Measurements from ENCODE around the gene CYYR1. TPM values are rescaled to one million over a fixed set of nuclear protein-coding genes. Genes with fewer than 3 reads are reported as not detected.

CYYR1 gene
- total RNA-seq, 2 experiments from 2014 or later, result not detected

GRCh38 chr21:26501495-26502021 is 71.5 kb downstream of the CYYR1 start:
- ChIA-PET POLR2A (no interaction called here), CTCF (ENCODE audit: unreplicated experiment) (no interaction called here)
- Histone ChIP-seq H3K79me2 (ENCODE audit: insufficient read depth, low read depth, low read length) (no peaks in the 10 kb centered on the region), H3K9me3 (ENCODE audit: low read length) (0 out of 2 replicates have a peak, but pooled peaks cover 4% of the 10 kb centered on the region), H3K4me3 (ENCODE audit: low read depth, low read length, poor library complexity, severe bottlenecking) (no peak overlapping the region), H2AFZ (ENCODE audit: low read length) (no peak overlapping the region), H3K27ac (ENCODE audit: low read depth, low read length, poor library complexity, severe bottlenecking) (no peak overlapping the region), H3K9me2 (ENCODE audit: insufficient read depth, low read length) (no peaks in the 10 kb centered on the region), H3K4me2 (ENCODE audit: low read length) (no peak overlapping the region), H3K4me1 (ENCODE audit: insufficient read depth, low read length, poor library complexity, severe bottlenecking) (no peaks in the 10 kb centered on the region), H4K20me1 (ENCODE audit: insufficient read depth, low read length) (no peaks in the 10 kb centered on the region), H3K36me3 (ENCODE audit: insufficient read depth, low read length) (no peaks in the 10 kb centered on the region)
- DNase-seq (ENCODE audit: low spot score), result no peak
- intact Hi-C loops (cut with micrococcal nuclease; ENCODE audit: unreplicated experiment), result no loop called here
- TF ChIP-seq EZH2phosphoT487 (IDR thresholded peaks at IDR 0.05; ENCODE audit: borderline replicate concordance, low read depth, low read length), result no peak
- TF ChIP-seq, protein P1, sequence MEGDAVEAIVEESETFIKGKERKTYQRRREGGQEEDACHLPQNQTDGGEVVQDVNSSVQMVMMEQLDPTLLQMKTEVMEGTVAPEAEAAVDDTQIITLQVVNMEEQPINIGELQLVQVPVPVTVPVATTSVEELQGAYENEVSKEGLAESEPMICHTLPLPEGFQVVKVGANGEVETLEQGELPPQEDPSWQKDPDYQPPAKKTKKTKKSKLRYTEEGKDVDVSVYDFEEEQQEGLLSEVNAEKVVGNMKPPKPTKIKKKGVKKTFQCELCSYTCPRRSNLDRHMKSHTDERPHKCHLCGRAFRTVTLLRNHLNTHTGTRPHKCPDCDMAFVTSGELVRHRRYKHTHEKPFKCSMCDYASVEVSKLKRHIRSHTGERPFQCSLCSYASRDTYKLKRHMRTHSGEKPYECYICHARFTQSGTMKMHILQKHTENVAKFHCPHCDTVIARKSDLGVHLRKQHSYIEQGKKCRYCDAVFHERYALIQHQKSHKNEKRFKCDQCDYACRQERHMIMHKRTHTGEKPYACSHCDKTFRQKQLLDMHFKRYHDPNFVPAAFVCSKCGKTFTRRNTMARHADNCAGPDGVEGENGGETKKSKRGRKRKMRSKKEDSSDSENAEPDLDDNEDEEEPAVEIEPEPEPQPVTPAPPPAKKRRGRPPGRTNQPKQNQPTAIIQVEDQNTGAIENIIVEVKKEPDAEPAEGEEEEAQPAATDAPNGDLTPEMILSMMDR (conservative IDR thresholded peaks at IDR 0.05; ENCODE audit: low read length), result no peak
- BruUV-seq (replicated peaks), result no TSS peak

DNA sequence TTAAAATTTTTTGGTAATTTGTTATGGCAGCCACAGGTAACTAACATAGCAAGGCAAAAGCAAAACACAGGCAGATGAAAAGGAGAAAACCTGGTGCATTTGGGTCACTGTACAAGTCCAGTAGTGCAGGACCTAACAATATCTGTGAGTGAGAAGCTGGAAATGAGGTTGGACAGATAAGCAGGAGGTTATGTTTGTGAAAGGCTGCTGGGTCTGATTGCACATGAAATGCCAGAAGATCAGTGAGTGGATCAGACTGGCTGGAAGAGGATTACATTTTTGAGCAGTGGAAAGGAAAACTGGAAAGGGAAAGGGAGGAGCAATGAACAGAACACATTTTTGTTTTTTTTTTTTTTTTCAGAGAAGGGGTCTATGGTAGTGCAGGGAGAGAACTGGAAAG is 73.6 kb downstream of the CYYR1 start:
- H3K9me3 ChIP-seq (ENCODE audit: low read length), result 0 out of 2 replicates have a peak, but pooled peaks cover 4% of the 10 kb centered on the region
- POLR2A ChIA-PET, result no interaction called here
- no TSS peak for BruUV-seq (replicated peaks)

DNA sequence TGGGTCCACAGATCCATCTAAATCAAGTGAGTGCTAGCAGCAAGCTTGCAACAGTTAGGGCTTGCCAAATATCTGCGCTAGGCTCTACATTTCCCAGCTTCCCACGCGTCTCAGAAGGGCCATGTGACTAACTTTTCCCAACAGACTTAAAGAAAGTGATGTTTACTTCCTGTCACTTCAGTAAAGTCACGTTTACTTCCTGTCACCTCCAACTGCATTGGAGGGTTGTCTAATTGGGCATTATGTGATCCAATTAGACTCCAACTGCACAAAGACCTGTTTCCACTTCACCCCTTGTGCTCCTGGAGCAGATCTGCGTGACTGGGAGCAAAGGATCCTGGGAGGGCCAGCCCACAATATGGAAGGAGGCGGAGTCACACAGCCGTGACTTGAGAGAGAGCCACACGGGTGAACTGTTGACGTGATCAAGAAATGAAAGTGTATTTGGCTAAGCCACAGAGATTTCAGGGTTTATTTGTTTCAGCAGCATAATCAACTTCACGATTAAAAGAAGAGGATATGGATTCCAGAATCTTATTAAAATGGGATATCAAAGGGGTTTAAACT is 77.7 kb downstream of the CYYR1 start:
- Histone ChIP-seq H3K4me3 (ENCODE audit: low read depth, low read length, poor library complexity, severe bottlenecking) (no peak overlapping the region), H3K79me2 (ENCODE audit: insufficient read depth, low read depth, low read length) (no peaks in the 10 kb centered on the region), H3K36me3 (ENCODE audit: insufficient read depth, low read length) (no peaks in the 10 kb centered on the region), H3K4me1 (ENCODE audit: insufficient read depth, low read length, poor library complexity, severe bottlenecking) (no peaks in the 10 kb centered on the region), H3K27ac (ENCODE audit: low read depth, low read length, poor library complexity, severe bottlenecking) (no peak overlapping the region), H3K9me3 (ENCODE audit: low read length) (0 out of 2 replicates have a peak, but pooled peaks cover 4% of the 10 kb centered on the region), H3K9me2 (ENCODE audit: insufficient read depth, low read length) (no peaks in the 10 kb centered on the region), H4K20me1 (ENCODE audit: insufficient read depth, low read length) (no peaks in the 10 kb centered on the region), H2AFZ (ENCODE audit: low read length) (no peak overlapping the region), H3K4me2 (ENCODE audit: low read length) (no peak overlapping the region)
- no peak for TF ChIP-seq EZH2phosphoT487 (IDR thresholded peaks at IDR 0.05; ENCODE audit: borderline replicate concordance, low read depth, low read length)
- TF ChIP-seq, protein P1 (conservative IDR thresholded peaks at IDR 0.05; ENCODE audit: low read length), result no peak
- ChIA-PET CTCF (ENCODE audit: unreplicated experiment) (no interaction called here), POLR2A (no interaction called here)
- BruUV-seq (replicated peaks), result no TSS peak
- DNase-seq (ENCODE audit: low spot score), result no peak
- intact Hi-C loops (cut with micrococcal nuclease; ENCODE audit: unreplicated experiment), result no loop called here

More for the DNA sequence above, 73.6 kb downstream of the CYYR1 start:
- intact Hi-C loops (cut with micrococcal nuclease; ENCODE audit: unreplicated experiment), result no loop called here
- no peak overlapping the region for H3K27ac ChIP-seq (ENCODE audit: low read depth, low read length, poor library complexity, severe bottlenecking)
- no peak overlapping the region for H2AFZ ChIP-seq (ENCODE audit: low read length)
- DNase-seq (ENCODE audit: low spot score), result no peak
- TF ChIP-seq, protein P1 (conservative IDR thresholded peaks at IDR 0.05; ENCODE audit: low read length), result no peak
- TF ChIP-seq EZH2phosphoT487 (IDR thresholded peaks at IDR 0.05; ENCODE audit: borderline replicate concordance, low read depth, low read length), result no peak
- H3K36me3 ChIP-seq (ENCODE audit: insufficient read depth, low read length), result no peaks in the 10 kb centered on the region
- H3K9me2 ChIP-seq (ENCODE audit: insufficient read depth, low read length), result no peaks in the 10 kb centered on the region
- CTCF ChIA-PET (ENCODE audit: unreplicated experiment), result no interaction called here
- H3K79me2 ChIP-seq (ENCODE audit: insufficient read depth, low read depth, low read length), result no peaks in the 10 kb centered on the region
- no peaks in the 10 kb centered on the region for H3K4me1 ChIP-seq (ENCODE audit: insufficient read depth, low read length, poor library complexity, severe bottlenecking)
- H4K20me1 ChIP-seq (ENCODE audit: insufficient read depth, low read length), result no peaks in the 10 kb centered on the region
- no peak overlapping the region for H3K4me2 ChIP-seq (ENCODE audit: low read length)
- H3K4me3 ChIP-seq (ENCODE audit: low read depth, low read length, poor library complexity, severe bottlenecking), result no peak overlapping the region
